Testis (tissue), 3 donors: ENCODE measurements around the gene HYAL1. TPM values are rescaled to one million over a fixed set of nuclear protein-coding genes. Genes with fewer than 3 reads are reported as not detected.
A peak's percentile ranks its signal among the peaks of the same experiment; 100 is the strongest.

Source experiments
- DNase-seq: peaks from one replicate; pipeline ENCODE4 v3.0.0-alpha.2; 2019
- H3K27ac ChIP-seq, 2 donors: fragments of 200-600 bp; sonication (generic); one replicate each; pipeline ENCODE4 v1.5.1; 2019
- H3K27me3 ChIP-seq: fragments of 200-600 bp; sonication (generic); one replicate; pipeline ENCODE4 v1.5.1; 2019
- H3K36me3 ChIP-seq: fragments of 200-600 bp; sonication (generic); one replicate; pipeline ENCODE4 v1.5.1; 2017; ENCODE audit warnings: low read depth; ENCODE audit errors: missing control alignments
- H3K4me1 ChIP-seq: fragments of 200-600 bp; sonication (generic); one replicate; pipeline ENCODE4 v1.5.1; 2019
- H3K4me3 ChIP-seq, 2 donors: fragments of 200-600 bp; sonication (generic); one replicate each; pipeline ENCODE4 v1.5.1; 2017 to 2019
- H3K9me3 ChIP-seq: fragments of 200-600 bp; sonication (generic); one replicate; pipeline ENCODE4 v1.5.1; 2017
- POLR2A ChIP-seq: fragments of 450-650 bp; IDR thresholded peaks from one replicate; pipeline ENCODE4 v1.6.1; 2017; ENCODE audit warnings: antibody characterized with exemption, mild to moderate bottlenecking, moderate library complexity
- WGBS, 2 donors: methylation state at CpG; one replicate each; pipeline ENCODE4 v1.1.5; 2018; 5-methylcytosine and 5-hydroxymethylcytosine counted together
- intact Hi-C: fragments of 100-400 bp; cut with DNase I; formaldehyde crosslinking; loops from one replicate; pipeline ENCODE4 v1.15.1; 2023; ENCODE audit warnings: low total_unique reads
- polyA plus RNA-seq: library from polyadenylated mRNA; stranded (reverse); fragments of 350-450 nt; fragmentation: Illumina TruSeq; extraction: RNeasy Lipid Tissue Mini Kit (QIAGEN cat#74804); gene quantifications from one replicate; pipeline ENCODE4 v1.2.3, GENCODE V29; 2014; ENCODE audit warnings: low read depth, low replicate concordance; ENCODE audit not compliant: insufficient read depth
- total RNA-seq, 2 donors: library from RNA; depleted of rRNA; stranded (reverse); fragments of >200 nt; gene quantifications; one replicate each; pipeline ENCODE4 v1.2.3, GENCODE V29; 2016
- TF ChIP-seq, protein P1 (sequence below), 3 experiments: fragments of 450-650 bp in 2 of 3; fragments of 200-600 bp in 1 of 3; sonication (generic) in 1 of 3; IDR thresholded peaks; one replicate each; pipeline ENCODE4 v1.5.1; 2016 to 2019; ENCODE audit warnings: antibody characterized with exemption in 3 of 3, mild to moderate bottlenecking in 2 of 3, moderate library complexity in 1 of 3

Gene HYAL1
- total and polyA plus RNA-seq, 3 donors from 2014 or later = 2.7 to 3.7 (median 3.2) TPM

DNA sequence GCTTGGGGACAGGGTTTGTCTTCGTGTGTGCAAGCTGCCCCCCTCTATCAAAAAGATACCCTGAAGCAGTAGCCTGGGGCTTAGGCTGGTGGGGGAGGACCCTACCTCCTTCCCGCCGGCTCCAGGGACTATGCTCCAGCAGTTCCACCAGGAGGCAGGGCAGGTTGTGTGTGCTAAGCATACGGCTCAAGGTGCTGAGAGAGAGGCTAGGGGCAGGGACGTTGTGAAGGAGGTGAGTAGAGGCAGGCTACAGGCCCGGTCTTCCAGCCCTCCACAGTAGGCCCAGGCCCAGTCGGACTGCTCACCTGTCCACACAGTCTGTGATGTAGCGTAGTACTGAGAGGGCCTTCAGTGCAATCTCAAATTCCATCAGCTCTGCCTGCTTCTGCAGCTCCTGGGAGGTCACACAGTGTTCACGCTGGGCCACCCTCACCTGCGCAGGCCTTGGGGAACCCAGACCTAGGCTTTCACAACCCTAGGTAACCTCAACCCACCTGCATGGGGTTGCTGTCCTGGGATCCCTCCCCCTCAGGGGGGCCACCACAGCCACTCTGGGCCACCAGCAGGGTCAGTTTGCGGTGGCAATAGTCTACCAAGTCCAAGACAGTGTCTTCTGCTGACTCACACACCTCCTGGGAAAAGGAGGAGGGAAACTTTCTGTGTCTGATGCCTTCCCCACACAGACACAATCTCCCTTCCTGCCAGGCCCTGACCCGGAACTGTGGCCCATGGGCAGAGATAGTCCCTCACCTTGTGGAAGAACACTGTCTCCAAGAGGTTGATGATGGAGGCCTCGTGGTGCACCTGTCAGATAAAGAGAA, 39.6 kb upstream of the HYAL1 start:
- H3K36me3 ChIP-seq = no peaks in the 10 kb centered on the region
- H3K27ac ChIP-seq = no peak overlapping the region
- no peaks in the 10 kb centered on the region for H3K27me3 ChIP-seq
- DNase-seq = no peak
- H3K9me3 ChIP-seq = no peaks in the 10 kb centered on the region
- H3K4me1 ChIP-seq = peaks cover 23% of the 10 kb centered on the region
- no peak overlapping the region for H3K4me3 ChIP-seq
- WGBS, 2 donors = 83 to 85% methylated on average over 10 to 13 of the region's 13 CpGs
- intact Hi-C loops = no loop called here
- TF ChIP-seq, protein P1, sequence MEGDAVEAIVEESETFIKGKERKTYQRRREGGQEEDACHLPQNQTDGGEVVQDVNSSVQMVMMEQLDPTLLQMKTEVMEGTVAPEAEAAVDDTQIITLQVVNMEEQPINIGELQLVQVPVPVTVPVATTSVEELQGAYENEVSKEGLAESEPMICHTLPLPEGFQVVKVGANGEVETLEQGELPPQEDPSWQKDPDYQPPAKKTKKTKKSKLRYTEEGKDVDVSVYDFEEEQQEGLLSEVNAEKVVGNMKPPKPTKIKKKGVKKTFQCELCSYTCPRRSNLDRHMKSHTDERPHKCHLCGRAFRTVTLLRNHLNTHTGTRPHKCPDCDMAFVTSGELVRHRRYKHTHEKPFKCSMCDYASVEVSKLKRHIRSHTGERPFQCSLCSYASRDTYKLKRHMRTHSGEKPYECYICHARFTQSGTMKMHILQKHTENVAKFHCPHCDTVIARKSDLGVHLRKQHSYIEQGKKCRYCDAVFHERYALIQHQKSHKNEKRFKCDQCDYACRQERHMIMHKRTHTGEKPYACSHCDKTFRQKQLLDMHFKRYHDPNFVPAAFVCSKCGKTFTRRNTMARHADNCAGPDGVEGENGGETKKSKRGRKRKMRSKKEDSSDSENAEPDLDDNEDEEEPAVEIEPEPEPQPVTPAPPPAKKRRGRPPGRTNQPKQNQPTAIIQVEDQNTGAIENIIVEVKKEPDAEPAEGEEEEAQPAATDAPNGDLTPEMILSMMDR (IDR thresholded peaks at IDR 0.05) = no peak
- no peak for TF ChIP-seq POLR2A

DNA sequence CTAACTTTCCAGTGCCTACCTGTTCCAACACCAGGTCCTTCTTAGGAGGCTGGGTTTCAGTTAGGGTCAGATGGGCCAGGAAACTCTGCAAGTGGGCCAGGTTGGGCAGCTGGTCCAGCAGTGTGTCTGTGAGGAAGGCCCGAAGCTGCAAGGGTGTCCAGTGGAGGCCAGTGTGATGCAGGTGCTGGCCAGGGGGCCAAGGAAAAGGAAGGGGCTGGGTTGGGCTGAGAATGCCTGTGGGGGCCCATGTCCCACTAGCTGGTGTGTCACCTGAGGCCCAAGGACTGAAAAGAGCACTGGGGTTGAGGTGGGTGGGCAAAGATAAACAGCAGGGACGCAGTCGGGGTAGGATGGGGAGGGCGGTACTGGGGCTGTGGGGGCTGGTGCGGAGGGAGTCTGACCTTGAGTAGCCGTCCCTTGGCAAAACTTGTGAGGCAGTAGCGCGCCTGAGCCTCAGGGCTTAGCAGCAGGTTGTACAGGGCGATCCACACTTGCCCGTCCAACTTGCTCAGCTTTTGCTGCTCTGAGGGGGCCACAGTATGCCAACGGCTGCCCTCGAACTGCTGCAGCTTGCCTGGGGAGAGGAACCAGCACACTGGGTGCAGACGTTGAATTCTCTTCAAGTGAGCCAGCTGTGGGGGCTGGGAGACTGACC, 38.7 kb upstream of the HYAL1 start:
- TF ChIP-seq, protein P1 (IDR thresholded peaks at IDR 0.05) = no peak
- TF ChIP-seq POLR2A = no peak
- H3K27me3 ChIP-seq = no peaks in the 10 kb centered on the region
- intact Hi-C loops = no loop called here
- no peaks in the 10 kb centered on the region for H3K9me3 ChIP-seq
- no peak overlapping the region for H3K27ac ChIP-seq
- DNase-seq = no peak
- H3K36me3 ChIP-seq = no peaks in the 10 kb centered on the region
- H3K4me1 ChIP-seq = peaks cover 23% of the 10 kb centered on the region
- no peak overlapping the region for H3K4me3 ChIP-seq
- 63 to 73% methylated on average over 10 to 13 of the region's 13 CpGs for WGBS, 2 donors

DNA sequence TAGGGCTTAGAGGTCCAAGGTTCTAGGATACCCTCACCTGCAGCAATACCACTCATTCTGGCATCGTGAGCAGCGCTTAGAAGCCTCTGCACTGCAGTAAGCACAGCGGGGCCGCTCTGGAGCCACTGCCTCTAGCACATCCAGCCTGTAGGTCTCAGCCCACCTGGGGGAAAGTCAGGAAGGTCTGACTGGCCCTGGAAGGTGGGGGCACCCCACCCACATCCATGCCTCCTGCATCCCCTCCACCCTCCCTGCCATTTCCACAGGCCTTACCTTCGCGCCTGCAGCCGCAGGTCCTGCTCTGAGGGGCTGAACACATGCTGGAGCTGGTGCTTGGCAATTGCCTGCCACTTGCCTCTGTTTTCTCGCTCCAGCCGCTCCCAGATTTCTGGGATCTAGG, 38.2 kb upstream of the HYAL1 start:
- Histone ChIP-seq H3K4me1 (peaks cover 23% of the 10 kb centered on the region), H3K4me3 (no peak overlapping the region), H3K36me3 (no peaks in the 10 kb centered on the region), H3K9me3 (no peaks in the 10 kb centered on the region), H3K27ac (no peak overlapping the region), H3K27me3 (no peaks in the 10 kb centered on the region)
- TF ChIP-seq, protein P1 (IDR thresholded peaks at IDR 0.05) = no peak
- no peak for TF ChIP-seq POLR2A
- WGBS, 2 donors = 91 to 95% methylated on average over 9 of the region's 9 CpGs
- intact Hi-C loops = no loop called here
- no peak for DNase-seq

DNA sequence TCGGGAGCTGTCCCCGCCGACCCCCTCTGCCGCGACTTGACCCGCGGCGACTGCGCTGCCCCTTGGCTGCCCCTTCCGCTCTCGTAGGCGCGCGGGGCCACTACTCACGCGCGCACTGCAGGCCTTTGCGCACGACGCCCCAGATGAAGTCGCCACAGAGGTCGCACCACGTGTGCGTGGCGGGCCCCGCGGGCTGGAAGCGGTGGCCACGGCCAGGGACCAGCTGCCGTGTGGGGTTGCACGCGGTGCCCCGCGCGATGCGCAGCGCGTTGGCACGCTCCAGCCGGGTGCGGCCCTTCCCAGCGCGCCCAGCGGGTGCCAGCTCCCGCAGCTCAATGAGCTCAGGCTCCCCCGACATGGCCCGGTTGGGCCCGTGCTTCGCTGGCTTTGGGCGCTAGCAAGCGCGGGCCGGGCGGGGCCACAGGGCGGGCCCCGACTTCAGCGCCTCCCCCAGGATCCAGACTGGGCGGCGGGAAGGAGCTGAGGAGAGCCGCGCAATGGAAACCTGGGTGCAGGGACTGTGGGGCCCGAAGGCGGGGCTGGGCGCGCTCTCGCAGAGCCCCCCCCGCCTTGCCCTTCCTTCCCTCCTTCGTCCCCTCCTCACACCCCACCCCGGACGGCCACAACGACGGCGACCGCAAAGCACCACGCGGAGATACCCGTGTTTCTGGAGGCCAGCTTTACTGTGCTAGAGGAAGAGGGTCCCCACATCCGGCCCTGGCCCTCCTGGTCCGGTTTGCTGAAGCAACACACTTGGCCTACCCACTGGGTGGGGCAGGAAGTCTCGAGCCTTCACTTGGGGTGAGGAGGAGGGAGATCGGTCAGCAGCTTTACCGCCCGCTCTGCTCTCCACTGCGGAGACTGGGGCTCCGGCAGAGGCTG, 37.3 kb upstream of the HYAL1 start, which contains the start of gene RASSF1:
Gene RASSF1, minus strand, starts transcription at position 389 of the 882 bp plus-strand sequence. Its CDS starts 31 bp downstream, at position 358.
- no peak for TF ChIP-seq POLR2A
- TF ChIP-seq, protein P1 (IDR thresholded peaks at IDR 0.05) = no peak
- Histone ChIP-seq H3K9me3 (no peaks in the 10 kb centered on the region), H3K36me3 (no peaks in the 10 kb centered on the region), H3K27ac (peak within 1 kb of the TSS; percentile 22 to 78), H3K27me3 (no peaks in the 10 kb centered on the region), H3K4me3 (peak within 1 kb of the TSS; percentile 47 to 53), H3K4me1 (peaks cover 31% of the 10 kb centered on the region)
- intact Hi-C loops = no loop called here
- DNase-seq = peak; percentile 63
- 0 to 20% methylated on average over 5 to 66 of the region's 85 CpGs for WGBS, 2 donors
